Activated CD8-positive, alpha-beta memory T cell treated with anti-CD3 and anti-CD28 coated beads, Interleukin-2, amount 50 U/mL, for 48 hours (primary cell): ENCODE results near the gene PCYT1A.
"Not testable (repeated sequence)": the region's sequence is repeated elsewhere in the genome, so short reads cannot be mapped to it uniquely, and the experiment has no call there.

Source experiments
- DNase-seq: peaks from one replicate; pipeline ENCODE4 v3.0.0-alpha.2; 2020

The PCYT1A gene

GRCh38 chr3:196287440-196288140 lies at the start of gene PCYT1A:
Gene PCYT1A (minus strand): TSS chr3:196287726. CDS start chr3:196270531, 17,195 bp downstream.
- peak; percentile 87 for DNase-seq

- DNase-seq: no peak
Measured at GRCh38 chr3:196336319-196337145, 49.0 kb upstream of the PCYT1A start.

- no peak for DNase-seq
Measured at GRCh38 chr3:196335503-196335948, 48.0 kb upstream of the PCYT1A start.

GRCh38 chr3:196334982-196335381 lies 47.5 kb upstream of the PCYT1A start:
- DNase-seq: no peak

- DNase-seq: no peak
Measured at GRCh38 chr3:196332168-196332567, 44.6 kb upstream of the PCYT1A start.

GRCh38 chr3:196327405-196327804 lies 39.9 kb upstream of the PCYT1A start:
- DNase-seq: no peak

- DNase-seq: no peak
Measured at GRCh38 chr3:196326936-196327335, 39.4 kb upstream of the PCYT1A start.

GRCh38 chr3:196323691-196324090 lies 36.2 kb upstream of the PCYT1A start:
- DNase-seq: no peak

GRCh38 chr3:196323016-196323415 lies 35.5 kb upstream of the PCYT1A start:
- DNase-seq: no peak

GRCh38 chr3:196321162-196321561 lies 33.6 kb upstream of the PCYT1A start:
- DNase-seq: no peak

- DNase-seq: no peak
Measured at GRCh38 chr3:196320137-196320536, 32.6 kb upstream of the PCYT1A start.

- DNase-seq: peak; percentile 92
Measured at GRCh38 chr3:196317687-196318467, 30.4 kb upstream of the PCYT1A start, which contains the start of gene DYNLT2B. Gene DYNLT2B (minus strand): TSS chr3:196318240. CDS start chr3:196318152, 88 bp downstream.

- peak; percentile 78 for DNase-seq
Measured at GRCh38 chr3:196316799-196317686, 29.5 kb upstream of the PCYT1A start.

GRCh38 chr3:196315821-196316220 lies 28.3 kb upstream of the PCYT1A start:
- DNase-seq: no peak

- no peak for DNase-seq
Measured at GRCh38 chr3:196314597-196314996, 27.1 kb upstream of the PCYT1A start.

- DNase-seq: not testable (repeated sequence)
Measured at GRCh38 chr3:196314086-196314485, 26.6 kb upstream of the PCYT1A start.

GRCh38 chr3:196302960-196303359 lies 15.4 kb upstream of the PCYT1A start:
- not testable (repeated sequence) for DNase-seq

GRCh38 chr3:196302551-196302950 lies 15.0 kb upstream of the PCYT1A start:
- DNase-seq: not testable (repeated sequence)

- no peak for DNase-seq
Measured at GRCh38 chr3:196298521-196298920, 11.0 kb upstream of the PCYT1A start.

GRCh38 chr3:196292286-196292923 lies 4.9 kb upstream of the PCYT1A start:
- DNase-seq: no peak

- no peak for DNase-seq
Measured at GRCh38 chr3:196288141-196288460, 575 bp upstream of the PCYT1A start.

- DNase-seq: peak; percentile 69
Measured at GRCh38 chr3:196287090-196287439, 461 bp downstream of the PCYT1A start.
